Measurements from ENCODE around the gene SLC35A5.

Gene SLC35A5

DNA sequence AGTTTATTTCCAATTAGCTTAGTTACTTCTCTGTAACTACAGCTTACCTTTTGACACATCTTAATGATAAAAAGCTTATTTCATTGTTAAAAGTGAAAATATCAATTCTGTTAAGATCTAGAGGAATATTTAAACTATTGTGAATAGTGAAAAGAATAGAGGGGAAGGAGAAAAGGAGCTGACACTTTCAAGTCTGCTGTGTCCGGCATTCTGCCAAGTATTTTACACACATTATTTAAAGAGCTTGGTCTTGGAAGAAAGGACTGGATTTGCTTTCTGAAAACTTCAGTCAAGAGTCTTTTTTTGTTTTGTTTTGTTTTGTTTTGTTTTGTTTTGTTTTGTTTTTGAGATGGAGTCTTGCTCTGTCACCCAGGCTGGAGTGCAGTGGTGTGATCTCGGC, 44.3 kb downstream of the SLC35A5 start:
- no peak for DNase-seq (ENCODE audit: extremely low read depth, insufficient read length)
- TF ChIP-seq, protein P1, sequence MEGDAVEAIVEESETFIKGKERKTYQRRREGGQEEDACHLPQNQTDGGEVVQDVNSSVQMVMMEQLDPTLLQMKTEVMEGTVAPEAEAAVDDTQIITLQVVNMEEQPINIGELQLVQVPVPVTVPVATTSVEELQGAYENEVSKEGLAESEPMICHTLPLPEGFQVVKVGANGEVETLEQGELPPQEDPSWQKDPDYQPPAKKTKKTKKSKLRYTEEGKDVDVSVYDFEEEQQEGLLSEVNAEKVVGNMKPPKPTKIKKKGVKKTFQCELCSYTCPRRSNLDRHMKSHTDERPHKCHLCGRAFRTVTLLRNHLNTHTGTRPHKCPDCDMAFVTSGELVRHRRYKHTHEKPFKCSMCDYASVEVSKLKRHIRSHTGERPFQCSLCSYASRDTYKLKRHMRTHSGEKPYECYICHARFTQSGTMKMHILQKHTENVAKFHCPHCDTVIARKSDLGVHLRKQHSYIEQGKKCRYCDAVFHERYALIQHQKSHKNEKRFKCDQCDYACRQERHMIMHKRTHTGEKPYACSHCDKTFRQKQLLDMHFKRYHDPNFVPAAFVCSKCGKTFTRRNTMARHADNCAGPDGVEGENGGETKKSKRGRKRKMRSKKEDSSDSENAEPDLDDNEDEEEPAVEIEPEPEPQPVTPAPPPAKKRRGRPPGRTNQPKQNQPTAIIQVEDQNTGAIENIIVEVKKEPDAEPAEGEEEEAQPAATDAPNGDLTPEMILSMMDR (IDR thresholded peaks at IDR 0.05; ENCODE audit: insufficient read depth, low read length, poor library complexity, severe bottlenecking), result no peak
- no peaks in the 10 kb centered on the region for H3K36me3 ChIP-seq (ENCODE audit: control insufficient read depth, insufficient read depth, low read length)
- no peak overlapping the region for H3K4me3 ChIP-seq (replicated peaks; ENCODE audit: low read depth, low read length)
- H3K27me3 ChIP-seq (replicated peaks; ENCODE audit: control insufficient read depth, insufficient read depth, low read length), result no peaks in the 10 kb centered on the region

DNA sequence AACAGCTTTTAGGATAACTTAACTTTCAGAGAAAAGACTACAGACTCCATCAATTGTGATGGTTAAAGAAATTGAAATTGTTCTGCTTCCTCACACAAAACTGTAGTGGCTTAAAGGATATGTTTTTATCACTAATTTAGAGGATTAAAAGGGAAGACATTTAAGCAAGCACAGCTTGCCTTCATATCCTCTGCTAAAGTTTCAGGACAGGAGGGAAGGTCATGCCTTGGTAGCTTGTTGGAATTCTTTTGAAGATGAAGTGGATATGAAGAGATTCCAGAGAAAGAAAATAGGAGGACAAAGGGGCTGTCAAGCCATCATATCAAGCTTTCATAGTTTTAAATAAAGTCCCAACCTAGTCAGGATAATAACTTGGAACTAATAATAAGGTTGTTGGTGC, 46.0 kb downstream of the SLC35A5 start:
- Histone ChIP-seq H3K4me3 (replicated peaks; ENCODE audit: low read depth, low read length) (no peak overlapping the region), H3K27me3 (replicated peaks; ENCODE audit: control insufficient read depth, insufficient read depth, low read length) (no peaks in the 10 kb centered on the region; the same call in 1 of the 2 replicates), H3K36me3 (ENCODE audit: control insufficient read depth, insufficient read depth, low read length) (no peaks in the 10 kb centered on the region)
- DNase-seq (ENCODE audit: extremely low read depth, insufficient read length), result no peak
- TF ChIP-seq, protein P1 (IDR thresholded peaks at IDR 0.05; ENCODE audit: insufficient read depth, low read length, poor library complexity, severe bottlenecking), result no peak

DNA sequence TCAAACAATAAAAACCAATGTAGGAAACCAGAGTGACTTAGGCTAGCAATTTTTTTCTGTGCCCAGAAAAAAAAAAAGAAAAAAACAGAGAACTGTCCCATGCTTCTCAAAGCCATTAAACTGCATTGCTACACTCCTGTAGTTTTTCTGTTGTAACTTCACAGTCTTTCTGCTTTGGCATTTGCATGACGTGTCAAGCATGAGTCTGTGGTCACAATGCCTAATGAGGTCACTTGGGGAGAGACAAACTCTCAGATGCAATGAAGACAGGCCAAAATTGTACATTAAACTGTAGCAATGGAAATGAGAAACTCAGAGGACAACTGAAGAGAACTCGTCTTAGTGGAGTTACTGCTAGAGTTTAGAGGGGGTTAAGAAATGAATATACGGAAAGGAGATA, 48.3 kb downstream of the SLC35A5 start:
- Histone ChIP-seq H3K36me3 (ENCODE audit: control insufficient read depth, insufficient read depth, low read length) (no peaks in the 10 kb centered on the region), H3K4me3 (replicated peaks; ENCODE audit: low read depth, low read length) (no peak overlapping the region), H3K27me3 (replicated peaks; ENCODE audit: control insufficient read depth, insufficient read depth, low read length) (no peaks in the 10 kb centered on the region; the same call in 1 of the 2 replicates)
- DNase-seq (ENCODE audit: extremely low read depth, insufficient read length), result no peak
- TF ChIP-seq, protein P1 (IDR thresholded peaks at IDR 0.05; ENCODE audit: insufficient read depth, low read length, poor library complexity, severe bottlenecking), result no peak

DNA sequence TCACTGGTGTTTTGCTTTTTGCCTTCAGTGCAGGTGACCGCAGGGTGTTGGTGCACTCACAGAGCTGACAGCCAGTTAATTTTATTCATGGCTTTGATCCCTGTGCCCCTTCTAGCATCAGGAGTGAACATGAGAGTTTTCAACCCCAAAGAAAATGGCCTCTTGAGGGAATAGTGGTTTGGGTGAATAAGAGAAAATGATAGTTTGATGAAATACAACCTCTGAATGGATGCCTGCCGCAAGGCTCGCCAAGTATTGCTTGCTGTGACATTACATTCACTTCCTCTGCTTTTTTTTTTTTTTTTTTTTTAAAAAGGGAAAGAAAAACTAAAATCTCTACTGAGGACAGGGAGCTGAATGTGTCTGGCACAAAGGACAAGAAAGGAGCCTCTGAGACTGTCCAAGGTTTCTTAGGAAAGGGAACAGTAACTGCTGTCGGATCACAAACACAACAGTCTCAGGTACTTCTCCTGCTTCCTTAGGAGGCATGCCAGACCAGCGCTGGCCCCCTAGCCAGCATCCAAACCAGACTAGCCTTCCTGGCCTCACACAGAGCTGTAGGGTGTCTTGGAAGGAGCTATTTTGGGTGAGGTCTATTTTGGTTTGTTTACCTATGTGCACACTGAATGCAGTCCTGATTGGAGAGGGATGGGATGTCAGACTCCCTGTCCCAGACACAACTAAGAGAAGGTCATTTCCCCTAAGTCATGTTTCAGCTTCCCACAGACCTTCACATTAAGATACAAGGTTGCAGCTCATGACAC, 50.1 kb downstream of the SLC35A5 start:
- no peak for DNase-seq (ENCODE audit: extremely low read depth, insufficient read length)
- TF ChIP-seq, protein P1 (IDR thresholded peaks at IDR 0.05; ENCODE audit: insufficient read depth, low read length, poor library complexity, severe bottlenecking), result no peak

DNA sequence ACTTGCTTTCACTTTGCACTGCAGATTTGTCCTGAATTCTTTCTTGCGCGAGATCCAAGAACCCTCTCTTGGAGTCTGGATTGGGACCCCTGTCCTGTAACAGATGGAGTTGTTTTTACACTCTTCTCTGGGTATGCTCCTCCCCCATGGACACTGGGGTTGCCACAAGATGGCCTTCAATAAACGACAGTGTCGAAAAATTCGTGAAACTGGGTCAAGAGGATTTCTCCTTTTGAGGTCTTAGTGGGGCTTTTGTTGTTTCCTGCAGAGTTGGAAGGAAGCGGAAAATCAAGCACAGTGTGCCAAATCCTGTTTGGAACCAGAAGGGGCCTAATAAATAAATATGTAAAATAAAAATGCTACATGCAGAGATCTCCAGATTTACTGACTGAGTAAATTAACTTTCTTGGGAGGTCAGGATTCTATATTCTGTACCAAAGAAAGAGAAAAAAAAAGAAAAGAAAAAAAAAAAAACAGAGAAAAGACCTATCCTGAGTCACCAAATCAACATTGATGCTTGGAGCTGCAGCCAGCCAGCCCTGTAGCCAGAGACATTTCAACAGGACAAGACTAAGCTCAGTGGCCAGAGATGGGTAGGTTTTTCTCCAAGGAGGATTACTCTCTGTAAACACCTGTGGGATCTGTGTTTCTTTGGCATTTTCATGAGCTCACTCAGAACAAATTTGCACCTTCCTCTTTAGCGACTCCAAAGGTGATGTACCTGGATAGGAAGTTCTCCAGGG, 54.3 kb downstream of the SLC35A5 start:
- TF ChIP-seq, protein P1 (IDR thresholded peaks at IDR 0.05; ENCODE audit: insufficient read depth, low read length, poor library complexity, severe bottlenecking), result no peak
- Histone ChIP-seq H3K4me3 (replicated peaks; ENCODE audit: low read depth, low read length) (no peak overlapping the region), H3K27me3 (replicated peaks; ENCODE audit: control insufficient read depth, insufficient read depth, low read length) (no peaks in the 10 kb centered on the region; the same call in 1 of the 2 replicates), H3K36me3 (ENCODE audit: control insufficient read depth, insufficient read depth, low read length) (no peaks in the 10 kb centered on the region)
- DNase-seq (ENCODE audit: extremely low read depth, insufficient read length), result no peak

More for the DNA sequence above, 50.1 kb downstream of the SLC35A5 start:
- no peaks in the 10 kb centered on the region; the same call in 1 of the 2 replicates for H3K27me3 ChIP-seq (replicated peaks; ENCODE audit: control insufficient read depth, insufficient read depth, low read length)
- H3K36me3 ChIP-seq (ENCODE audit: control insufficient read depth, insufficient read depth, low read length), result no peaks in the 10 kb centered on the region
- H3K4me3 ChIP-seq (replicated peaks; ENCODE audit: low read depth, low read length), result no peak overlapping the region

All from GM06990 (cell line).